DLD1 (cell line): ENCODE data around the gene PID1.

Source experiments
- in situ Hi-C: cut with HindIII; loops from 2 replicates; pipeline ENCODE4 v1.10.0; 2017; ENCODE audit warnings: low sequenced_read_pairs

PID1 gene

GRCh38 chr2:229270551-229271410, at the start of gene PID1:
PID1 (minus strand) TSS chr2:229271287; CDS start chr2:229271043, 244 bp downstream.
- in situ Hi-C loops, result no loop called here

GRCh38 chr2:229319558-229319957, 48.5 kb upstream of the PID1 start:
- in situ Hi-C loops, result no loop called here

- in situ Hi-C loops, result no loop called here
Observed at GRCh38 chr2:229314117-229314516, 43.0 kb upstream of the PID1 start.

GRCh38 chr2:229313591-229313990, 42.5 kb upstream of the PID1 start:
- in situ Hi-C loops, result no loop called here

- in situ Hi-C loops, result no loop called here
Observed at GRCh38 chr2:229301237-229301636, 30.1 kb upstream of the PID1 start.

GRCh38 chr2:229300790-229301189, 29.7 kb upstream of the PID1 start:
- in situ Hi-C loops, result no loop called here

- in situ Hi-C loops, result no loop called here
Observed at GRCh38 chr2:229300371-229300770, 29.3 kb upstream of the PID1 start.

GRCh38 chr2:229297247-229297646, 26.2 kb upstream of the PID1 start:
- in situ Hi-C loops, result no loop called here

- in situ Hi-C loops, result no loop called here
Observed at GRCh38 chr2:229296536-229296935, 25.4 kb upstream of the PID1 start.

- in situ Hi-C loops, result no loop called here
Observed at GRCh38 chr2:229296016-229296415, 24.9 kb upstream of the PID1 start.

GRCh38 chr2:229287823-229288222, 16.7 kb upstream of the PID1 start:
- in situ Hi-C loops, result no loop called here

GRCh38 chr2:229282758-229283546, 11.9 kb upstream of the PID1 start:
- in situ Hi-C loops, result no loop called here

- in situ Hi-C loops, result no loop called here
Observed at GRCh38 chr2:229279516-229279915, 8.4 kb upstream of the PID1 start.

- in situ Hi-C loops, result no loop called here
Observed at GRCh38 chr2:229275506-229275905, 4.4 kb upstream of the PID1 start.

- in situ Hi-C loops, result no loop called here
Observed at GRCh38 chr2:229273723-229274338, 2.7 kb upstream of the PID1 start.

GRCh38 chr2:229273006-229273722, 2.1 kb upstream of the PID1 start:
- in situ Hi-C loops, result no loop called here

- in situ Hi-C loops, result no loop called here
Observed at GRCh38 chr2:229269941-229270340, 1.1 kb downstream of the PID1 start.

- in situ Hi-C loops, result no loop called here
Observed at GRCh38 chr2:229269146-229269545, 1.9 kb downstream of the PID1 start.

- in situ Hi-C loops, result no loop called here
Observed at GRCh38 chr2:229268626-229269025, 2.5 kb downstream of the PID1 start.

GRCh38 chr2:229267080-229267479, 4.0 kb downstream of the PID1 start:
- in situ Hi-C loops, result no loop called here

GRCh38 chr2:229265727-229266126, 5.4 kb downstream of the PID1 start:
- in situ Hi-C loops, result no loop called here
